GM23338 (cell line): Measurements from ENCODE around the gene PCP2. TPM values are rescaled to one million over a fixed set of nuclear protein-coding genes. Genes with fewer than 3 reads are reported as not detected.

Source experiments
- ATAC-seq: fragments of 200-7000 bp; cut with Tn5 transposase; 3 replicates; pipeline ENCODE4 v1.9.1; 2020
- DNase-seq: peaks from one replicate; pipeline ENCODE4 v3.0.0-alpha.2; 2015; ENCODE audit warnings: low spot score
- H2AFZ ChIP-seq: fragments of 200-600 bp; sonication (generic); 2 replicates; pipeline ENCODE4 v1.8.0; 2016; ENCODE audit warnings: antibody characterized with exemption, mild to moderate bottlenecking, moderate library complexity
- H3F3A ChIP-seq: fragments of 200-600 bp; sonication (generic); replicated peaks from 2 replicates; pipeline ENCODE4 v1.8.0; 2017; ENCODE audit warnings: antibody characterized with exemption, mixed run types, low read depth
- H3K27ac ChIP-seq: fragments of 200-600 bp; sonication (generic); 2 replicates; pipeline ENCODE4 v1.6.1; 2016; ENCODE audit warnings: low read depth
- H3K27me3 ChIP-seq: fragments of 200-600 bp; sonication (generic); 2 replicates; pipeline ENCODE4 v1.8.0; 2016; ENCODE audit warnings: mild to moderate bottlenecking, mixed run types, moderate library complexity; ENCODE audit not compliant: insufficient read depth
- H3K36me3 ChIP-seq: fragments of 200-600 bp; sonication (generic); 2 replicates; pipeline ENCODE4 v1.8.0; 2016; ENCODE audit warnings: mild to moderate bottlenecking; ENCODE audit not compliant: insufficient read depth
- H3K4me1 ChIP-seq: fragments of 200-600 bp; sonication (generic); 2 replicates; pipeline ENCODE4 v1.8.0; 2016; ENCODE audit warnings: mild to moderate bottlenecking, moderate library complexity; ENCODE audit not compliant: insufficient read depth
- H3K4me2 ChIP-seq: fragments of 200-600 bp; sonication (generic); 2 replicates; pipeline ENCODE4 v1.7.1; 2017; ENCODE audit warnings: mixed run types
- H3K4me3 ChIP-seq: fragments of 200-600 bp; sonication (generic); 2 replicates; pipeline ENCODE4 v1.6.1; 2016; ENCODE audit warnings: mixed run types
- H3K79me2 ChIP-seq: fragments of 200-600 bp; sonication (generic); replicated peaks from 2 replicates; pipeline ENCODE4 v1.8.0; 2017; ENCODE audit warnings: mild to moderate bottlenecking; ENCODE audit not compliant: insufficient read depth
- H3K9me2 ChIP-seq: fragments of 200-600 bp; sonication (generic); 2 replicates; pipeline ENCODE4 v1.8.0; 2017; ENCODE audit not compliant: insufficient read depth
- H4K20me1 ChIP-seq: fragments of 200-600 bp; sonication (generic); replicated peaks from 2 replicates; pipeline ENCODE4 v1.8.0; 2017; ENCODE audit warnings: mild to moderate bottlenecking; ENCODE audit not compliant: insufficient read depth
- H3K27ac Mint-ChIP-seq: 2 replicates; pipeline ENCODE4 v1.8.0; 2020; ENCODE audit warnings: inconsistent platforms, mild to moderate bottlenecking, moderate library complexity, mixed read lengths
- H3K27me3 Mint-ChIP-seq: 3 replicates; pipeline ENCODE4 v1.8.0; 2022; ENCODE audit warnings: low read depth, mild to moderate bottlenecking, moderate library complexity, mixed read lengths, inconsistent platforms; ENCODE audit not compliant: insufficient read depth, poor library complexity
- H3K36me3 Mint-ChIP-seq: 3 replicates; pipeline ENCODE4 v1.8.0; 2021; ENCODE audit warnings: low read depth, mild to moderate bottlenecking, inconsistent platforms, moderate library complexity, mixed read lengths
- H3K4me1 Mint-ChIP-seq: 3 replicates; pipeline ENCODE4 v1.8.0; 2020; ENCODE audit warnings: mild to moderate bottlenecking, inconsistent platforms, mixed read lengths
- H3K4me3 Mint-ChIP-seq: 3 replicates; pipeline ENCODE4 v1.8.0; 2021; ENCODE audit warnings: moderate library complexity, mild to moderate bottlenecking, inconsistent platforms, mixed read lengths
- H3K9me3 Mint-ChIP-seq: 3 replicates; pipeline ENCODE4 v1.8.0; 2020; ENCODE audit warnings: moderate library complexity, mild to moderate bottlenecking, inconsistent platforms, mixed read lengths
- CREB1 ChIP-seq: fragments of 250-450 bp; sonication (Bioruptor Pico); IDR thresholded peaks from 2 replicates; pipeline ENCODE4 v1.5.0; 2020; ENCODE audit warnings: low read depth, mild to moderate bottlenecking, moderate library complexity
- CTCF ChIP-seq, 2 experiments: fragments of 200-600 bp in 1 of 2; sonication (generic) in 1 of 2; conservative IDR thresholded peaks; 2 replicates each; pipeline versions ENCODE4 v1.5.1 to v1.6.1; 2016 to 2017; ENCODE audit warnings: antibody characterized with exemption in 2 of 2, low read depth in 2 of 2, mild to moderate bottlenecking in 2 of 2, moderate library complexity in 1 of 2
- EZH2 ChIP-seq: fragments of 200-600 bp; sonication (generic); IDR thresholded peaks from one replicate; pipeline ENCODE4 v1.8.0; 2017; ENCODE audit warnings: antibody characterized with exemption, mild to moderate bottlenecking, low read depth; ENCODE audit not compliant: unreplicated experiment
- EZH2phosphoT487 ChIP-seq: fragments of 200-600 bp; sonication (generic); IDR thresholded peaks from one replicate; pipeline ENCODE4 v1.8.1; 2018; ENCODE audit warnings: antibody characterized with exemption; ENCODE audit not compliant: unreplicated experiment
- NANOG ChIP-seq: IDR thresholded peaks from 2 replicates; pipeline ENCODE4 v1.6.1; 2016; ENCODE audit warnings: antibody characterized with exemption, borderline replicate concordance
- POLR2AphosphoS5 ChIP-seq: IDR thresholded peaks from 2 replicates; pipeline ENCODE4 v1.6.1; 2016; ENCODE audit warnings: antibody characterized with exemption, low read depth
- REST ChIP-seq: IDR thresholded peaks from one replicate; pipeline ENCODE4 v1.6.1; 2018; ENCODE audit warnings: antibody characterized with exemption; ENCODE audit not compliant: unreplicated experiment
- ZNF114 ChIP-seq: fragments of 250-450 bp; sonication (Bioruptor Pico); IDR thresholded peaks from 2 replicates; pipeline ENCODE4 v1.5.0; 2020; ENCODE audit warnings: mild to moderate bottlenecking, moderate library complexity
- ZNF462 ChIP-seq: fragments of 250-450 bp; sonication (Bioruptor Pico); IDR thresholded peaks from 2 replicates; pipeline ENCODE4 v1.5.0; 2020; ENCODE audit warnings: mild to moderate bottlenecking, moderate library complexity
- polyA plus RNA-seq: library from polyadenylated mRNA; unstranded; fragments of >200 nt; fragmentation: Nextera tagmentation; extraction: Ambion mirVana; gene quantifications from 2 replicates; pipeline ENCODE4 v1.2.1, GENCODE V29; 2016
- total RNA-seq: library from RNA; depleted of rRNA; stranded (reverse); fragments of >200 nt; shearing (Covaris generic); gene quantifications from 2 replicates; pipeline ENCODE4 v1.2.3, GENCODE V29; 2014

Gene PCP2
- total and polyA plus RNA-seq, 2 experiments from 2014 or later, result not detected

GRCh38 chr19:7606289-7606688, 27.2 kb downstream of the PCP2 start:
- H3K4me3 Mint-ChIP-seq, result no peak overlapping the region
- Histone ChIP-seq H2AFZ (no peak overlapping the region), H3K36me3 (no peaks in the 10 kb centered on the region; the same call in 1 of the 2 replicates), H3K27ac (no peak overlapping the region), H3K4me3 (no peak overlapping the region), H3K4me2 (no peak overlapping the region), H3K27me3 (no peaks in the 10 kb centered on the region), H4K20me1 (peaks cover 20% of the 10 kb centered on the region), H3K9me2 (no peaks in the 10 kb centered on the region), H3K4me1 (peaks cover 6% of the 10 kb centered on the region), H3K79me2 (peaks cover 12% of the 10 kb centered on the region), H3F3A (no peaks in the 10 kb centered on the region)
- H3K9me3 Mint-ChIP-seq, result peaks cover 3% of the 10 kb centered on the region; the same call in 2 of the 3 replicates
- DNase-seq (no peak), ATAC-seq (no peak)
- TF ChIP-seq POLR2AphosphoS5 (no peak), ZNF462 (CRISPR knock-in tag) (no peak), NANOG (no peak), EZH2phosphoT487 (no peak), CTCF (conservative IDR thresholded peaks at IDR 0.05; ENCODE audit: low read depth in 2 of 2) (no peak), ZNF114 (CRISPR knock-in tag) (no peak), CREB1 (CRISPR knock-in tag) (no peak), REST (no peak), EZH2 (no peak)
- H3K36me3 Mint-ChIP-seq, result peaks cover 21% of the 10 kb centered on the region
- H3K27ac Mint-ChIP-seq, result no peak overlapping the region
- peaks cover 21% of the 10 kb centered on the region for H3K27me3 Mint-ChIP-seq
- H3K4me1 Mint-ChIP-seq, result peaks cover 18% of the 10 kb centered on the region
